Duodenal mucosa (tissue), 2 donors: ENCODE results near the gene NOTCH2.
A peak's percentile ranks its signal among the peaks of the same experiment; 100 is the strongest.
"Not testable (repeated sequence)": the region's sequence is repeated elsewhere in the genome, so short reads cannot be mapped to it uniquely, and the experiment has no call there.

ENCODE experiments used
- H3K27ac ChIP-seq: one replicate; pipeline ENCODE4 v1.7.0; 2013; ENCODE audit warnings: low read depth, low read length
- H3K27me3 ChIP-seq, 2 donors: one replicate each; pipeline ENCODE4 v1.7.0; 2013; ENCODE audit warnings: low read length in 2 of 2, control low read depth in 1 of 2; ENCODE audit not compliant: insufficient read depth in 2 of 2, control insufficient read depth in 1 of 2
- H3K36me3 ChIP-seq, 2 donors: one replicate each; pipeline ENCODE4 v1.7.0; 2013; ENCODE audit warnings: low read length in 2 of 2, control low read depth in 1 of 2; ENCODE audit not compliant: insufficient read depth in 2 of 2, control insufficient read depth in 1 of 2
- H3K4me1 ChIP-seq, 2 donors: one replicate each; pipeline ENCODE4 v1.7.0; 2013; ENCODE audit warnings: low read length in 2 of 2, control low read depth in 1 of 2; ENCODE audit not compliant: insufficient read depth in 2 of 2, control insufficient read depth in 1 of 2
- H3K4me3 ChIP-seq, 2 donors: one replicate each; pipeline ENCODE4 v1.7.0; 2013; ENCODE audit warnings: low read length in 2 of 2, low read depth in 1 of 2
- H3K9ac ChIP-seq, 2 donors: one replicate each; pipeline ENCODE4 v1.7.0; 2013; ENCODE audit warnings: low read length in 2 of 2, low read depth in 1 of 2
- H3K9me3 ChIP-seq, 2 donors: one replicate each; pipeline ENCODE4 v1.7.0; 2013; ENCODE audit warnings: low read length in 2 of 2, control low read depth in 1 of 2; ENCODE audit not compliant: control insufficient read depth in 1 of 2

NOTCH2 gene

GRCh38 chr1:120068683-120069066 is 787 bp downstream of the NOTCH2 start:
- not testable (repeated sequence) for H3K27me3 ChIP-seq, H3K9me3 ChIP-seq, H3K4me1 ChIP-seq, H3K36me3 ChIP-seq, H3K27ac ChIP-seq, H3K9ac ChIP-seq
- H3K4me3 ChIP-seq = peak overlapping the region in 1 of 2 donors; percentile 21

DNA sequence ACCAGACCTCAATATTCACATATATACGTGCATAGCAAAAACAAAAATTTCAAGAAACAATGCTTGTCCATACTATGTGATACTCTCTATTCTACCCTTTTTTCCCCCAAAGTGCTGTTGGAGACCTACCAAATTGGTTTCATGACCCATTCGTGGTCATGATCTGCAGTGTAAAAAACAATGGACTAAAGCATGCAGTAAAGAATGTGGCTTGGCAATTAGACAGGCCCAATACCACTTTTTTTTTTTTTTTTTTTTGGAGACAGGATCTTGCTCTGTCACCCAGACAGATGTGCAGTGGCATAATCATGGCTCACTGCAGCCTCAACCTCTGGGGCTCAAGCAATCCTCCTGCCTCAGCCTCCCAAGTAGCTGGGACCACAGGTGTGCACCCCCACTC is 21.3 kb downstream of the NOTCH2 start:
- H3K4me3 ChIP-seq, H3K9me3 ChIP-seq, H3K36me3 ChIP-seq, H3K4me1 ChIP-seq, H3K27me3 ChIP-seq, H3K27ac ChIP-seq, H3K9ac ChIP-seq: not testable (repeated sequence)

DNA sequence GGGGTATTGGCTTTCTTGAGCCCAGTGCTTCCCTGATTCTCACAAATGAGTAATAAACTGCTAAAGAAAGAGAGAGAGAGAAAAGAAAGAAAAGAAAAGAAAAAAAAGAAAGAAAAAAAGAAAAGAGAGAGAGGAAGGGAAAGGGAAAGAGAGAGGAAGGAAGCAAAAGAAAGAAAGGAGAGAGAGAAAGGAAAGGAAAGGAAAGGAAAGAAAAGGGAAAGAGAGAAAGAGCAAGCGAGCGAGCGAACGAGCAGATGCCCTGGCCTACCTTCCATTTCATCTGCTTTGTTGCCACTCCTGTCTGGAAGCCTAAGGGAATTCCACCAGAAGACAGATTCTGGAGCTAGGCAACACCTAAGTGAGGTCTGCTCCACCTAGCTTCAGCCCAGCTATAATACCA is 27.7 kb downstream of the NOTCH2 start:
- H3K27me3 ChIP-seq, H3K9ac ChIP-seq, H3K4me3 ChIP-seq, H3K27ac ChIP-seq, H3K9me3 ChIP-seq, H3K36me3 ChIP-seq, H3K4me1 ChIP-seq: not testable (repeated sequence)

DNA sequence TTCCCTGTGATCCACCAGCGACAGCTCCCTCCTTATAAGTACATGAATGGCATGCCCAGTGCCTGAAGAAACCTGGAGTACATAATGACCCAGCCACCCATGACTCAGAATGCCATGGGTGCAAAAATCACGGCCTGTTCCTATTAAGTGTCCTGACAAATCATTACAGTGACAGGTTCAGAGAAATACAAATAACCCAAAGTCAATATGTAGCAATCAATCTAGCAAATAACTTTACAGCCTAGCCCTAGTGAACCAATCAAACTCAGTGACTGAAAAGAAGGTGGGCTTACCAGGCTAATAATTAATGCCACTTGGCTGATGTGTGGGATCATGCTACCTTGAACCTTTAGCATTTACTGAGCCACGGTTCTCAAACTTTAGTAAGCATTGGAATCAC is 37.2 kb downstream of the NOTCH2 start:
- H3K4me1 ChIP-seq, H3K9ac ChIP-seq, H3K9me3 ChIP-seq, H3K27ac ChIP-seq, H3K4me3 ChIP-seq, H3K27me3 ChIP-seq, H3K36me3 ChIP-seq: not testable (repeated sequence)

- H3K9ac ChIP-seq, H3K4me3 ChIP-seq, H3K9me3 ChIP-seq, H3K27me3 ChIP-seq, H3K4me1 ChIP-seq, H3K36me3 ChIP-seq, H3K27ac ChIP-seq: not testable (repeated sequence)
Measured at GRCh38 chr1:120023791-120024190, 45.7 kb downstream of the NOTCH2 start.

DNA sequence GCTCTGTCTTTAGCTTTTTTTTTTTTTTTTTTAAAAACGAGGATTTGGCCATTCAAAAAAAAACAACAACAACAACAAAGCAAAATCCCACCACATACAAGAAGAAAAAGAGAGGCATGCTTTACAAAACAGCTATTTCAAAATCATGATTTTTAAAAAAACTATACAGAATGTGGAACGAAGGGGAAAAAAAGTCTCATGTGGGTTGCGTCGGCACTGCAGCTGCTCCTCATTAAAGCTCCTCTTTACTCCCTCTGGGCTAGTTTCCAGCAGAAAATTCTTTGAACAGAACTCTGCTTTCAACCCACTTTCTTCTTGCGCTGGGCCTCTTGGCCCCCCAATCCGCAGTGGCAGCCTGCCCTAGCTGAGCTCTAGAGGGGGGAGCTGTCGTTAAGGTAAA is 54.5 kb downstream of the NOTCH2 start:
- not testable (repeated sequence) for H3K27ac ChIP-seq, H3K27me3 ChIP-seq, H3K9ac ChIP-seq, H3K36me3 ChIP-seq, H3K9me3 ChIP-seq, H3K4me1 ChIP-seq, H3K4me3 ChIP-seq

DNA sequence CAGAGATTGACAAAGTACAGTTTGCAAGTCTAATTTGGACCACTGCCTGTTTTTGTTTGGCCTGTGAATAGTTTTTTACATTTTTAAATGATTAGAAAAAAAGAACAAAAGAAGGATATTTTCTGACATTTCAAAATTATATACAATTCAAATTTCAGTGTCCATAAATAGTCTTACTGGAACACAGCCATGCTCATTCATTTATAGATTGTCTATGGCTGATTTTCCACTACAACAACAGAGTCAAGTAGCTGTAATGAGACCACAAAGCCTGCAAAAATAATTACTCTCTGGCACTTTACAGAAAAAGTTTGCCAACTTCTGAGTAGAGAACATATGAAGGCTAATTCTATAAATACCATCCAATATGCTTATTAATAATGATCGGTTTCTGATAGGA is 61.1 kb downstream of the NOTCH2 start:
- H3K4me1 ChIP-seq, H3K9ac ChIP-seq, H3K27me3 ChIP-seq, H3K36me3 ChIP-seq, H3K9me3 ChIP-seq, H3K27ac ChIP-seq, H3K4me3 ChIP-seq: not testable (repeated sequence)

GRCh38 chr1:120007850-120008249 is 61.6 kb downstream of the NOTCH2 start:
- not testable (repeated sequence) for H3K9me3 ChIP-seq, H3K4me1 ChIP-seq

GRCh38 chr1:120001035-120001434 is 68.4 kb downstream of the NOTCH2 start:
- H3K27me3 ChIP-seq, H3K27ac ChIP-seq, H3K4me3 ChIP-seq, H3K36me3 ChIP-seq, H3K9ac ChIP-seq, H3K4me1 ChIP-seq, H3K9me3 ChIP-seq: not testable (repeated sequence)

More at GRCh38 chr1:120007850-120008249, 61.6 kb downstream of the NOTCH2 start:
- not testable (repeated sequence) for H3K4me3 ChIP-seq, H3K36me3 ChIP-seq, H3K9ac ChIP-seq, H3K27ac ChIP-seq, H3K27me3 ChIP-seq

DNA sequence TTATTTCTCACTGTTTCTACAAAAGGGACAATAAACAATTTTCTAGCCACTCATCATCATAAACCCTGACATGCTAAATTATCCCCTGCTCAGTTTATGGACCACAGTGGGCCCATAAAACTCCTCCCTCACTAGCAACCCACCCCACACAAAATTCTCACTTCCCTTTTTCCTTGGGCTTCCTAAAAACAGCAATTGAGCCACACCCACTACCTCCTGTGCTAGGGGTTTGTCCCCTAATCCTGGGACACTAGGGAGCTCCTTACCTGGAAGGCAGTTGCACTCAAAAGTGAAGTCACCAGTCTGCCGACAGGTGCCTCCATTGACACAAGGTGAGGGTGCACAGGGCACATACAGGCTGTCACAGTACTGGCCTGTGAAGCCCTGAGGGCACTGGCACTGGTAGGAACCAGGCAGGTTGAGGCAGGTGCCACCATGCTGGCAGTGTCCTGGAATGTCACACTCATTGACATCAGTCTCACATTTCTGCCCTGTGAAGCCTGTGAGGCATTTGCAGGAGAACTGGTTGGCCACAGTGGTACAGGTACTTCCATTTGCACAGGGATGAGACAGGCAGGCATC is 72.6 kb downstream of the NOTCH2 start:
- H3K9me3 ChIP-seq, H3K4me1 ChIP-seq, H3K27me3 ChIP-seq, H3K4me3 ChIP-seq, H3K36me3 ChIP-seq, H3K27ac ChIP-seq, H3K9ac ChIP-seq: not testable (repeated sequence)

DNA sequence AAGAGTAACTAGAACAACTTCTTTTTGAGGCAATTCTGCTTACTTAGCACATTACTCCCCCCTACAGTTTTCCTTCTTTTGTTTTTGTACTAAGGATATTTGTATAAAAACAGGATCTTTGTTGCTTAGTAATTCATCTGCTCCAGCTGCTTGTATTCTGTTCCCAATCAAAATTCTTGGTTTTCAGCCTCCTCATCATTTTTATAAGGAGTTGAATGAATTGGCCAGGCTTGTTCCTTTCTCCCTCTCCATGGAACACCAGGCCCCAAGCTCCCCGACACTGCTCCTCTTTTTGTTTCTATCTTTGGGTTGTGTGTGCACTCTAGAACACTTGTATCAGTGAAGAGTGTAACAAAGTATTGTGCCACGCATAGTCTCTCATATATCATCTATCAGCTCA is 73.5 kb downstream of the NOTCH2 start:
- not testable (repeated sequence) for H3K27me3 ChIP-seq, H3K4me1 ChIP-seq, H3K4me3 ChIP-seq, H3K9me3 ChIP-seq, H3K36me3 ChIP-seq, H3K9ac ChIP-seq, H3K27ac ChIP-seq
